GM12801 (cell line): Measurements from ENCODE around the gene CTSC.

ENCODE experiments used
- TF ChIP-seq, protein P1 (sequence below): IDR thresholded peaks from one replicate; pipeline ENCODE4 v1.5.1; 2011; ENCODE audit warnings: control low read depth; ENCODE audit not compliant: insufficient read length; ENCODE audit errors: extremely low read depth

CTSC gene

DNA sequence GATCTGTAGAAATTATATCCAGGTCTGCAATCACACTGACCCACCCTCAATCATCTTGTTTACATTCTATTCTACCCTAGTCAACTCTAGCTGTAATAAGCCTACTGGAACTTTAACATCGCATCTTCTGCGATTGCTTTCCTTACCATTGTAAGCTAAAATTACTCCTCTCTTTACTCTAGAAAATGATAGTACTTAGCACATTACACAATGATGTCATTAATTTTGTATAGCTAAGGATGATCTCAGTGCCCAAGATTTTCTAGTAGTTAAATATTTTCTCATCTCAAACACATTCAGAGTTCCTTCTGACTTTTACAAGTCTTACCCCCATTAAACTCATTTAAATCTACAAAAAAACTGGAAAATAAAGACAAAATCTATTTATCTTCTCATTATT is 39.6 kb upstream of the CTSC start:
- TF ChIP-seq, protein P1, sequence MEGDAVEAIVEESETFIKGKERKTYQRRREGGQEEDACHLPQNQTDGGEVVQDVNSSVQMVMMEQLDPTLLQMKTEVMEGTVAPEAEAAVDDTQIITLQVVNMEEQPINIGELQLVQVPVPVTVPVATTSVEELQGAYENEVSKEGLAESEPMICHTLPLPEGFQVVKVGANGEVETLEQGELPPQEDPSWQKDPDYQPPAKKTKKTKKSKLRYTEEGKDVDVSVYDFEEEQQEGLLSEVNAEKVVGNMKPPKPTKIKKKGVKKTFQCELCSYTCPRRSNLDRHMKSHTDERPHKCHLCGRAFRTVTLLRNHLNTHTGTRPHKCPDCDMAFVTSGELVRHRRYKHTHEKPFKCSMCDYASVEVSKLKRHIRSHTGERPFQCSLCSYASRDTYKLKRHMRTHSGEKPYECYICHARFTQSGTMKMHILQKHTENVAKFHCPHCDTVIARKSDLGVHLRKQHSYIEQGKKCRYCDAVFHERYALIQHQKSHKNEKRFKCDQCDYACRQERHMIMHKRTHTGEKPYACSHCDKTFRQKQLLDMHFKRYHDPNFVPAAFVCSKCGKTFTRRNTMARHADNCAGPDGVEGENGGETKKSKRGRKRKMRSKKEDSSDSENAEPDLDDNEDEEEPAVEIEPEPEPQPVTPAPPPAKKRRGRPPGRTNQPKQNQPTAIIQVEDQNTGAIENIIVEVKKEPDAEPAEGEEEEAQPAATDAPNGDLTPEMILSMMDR, result no peak

DNA sequence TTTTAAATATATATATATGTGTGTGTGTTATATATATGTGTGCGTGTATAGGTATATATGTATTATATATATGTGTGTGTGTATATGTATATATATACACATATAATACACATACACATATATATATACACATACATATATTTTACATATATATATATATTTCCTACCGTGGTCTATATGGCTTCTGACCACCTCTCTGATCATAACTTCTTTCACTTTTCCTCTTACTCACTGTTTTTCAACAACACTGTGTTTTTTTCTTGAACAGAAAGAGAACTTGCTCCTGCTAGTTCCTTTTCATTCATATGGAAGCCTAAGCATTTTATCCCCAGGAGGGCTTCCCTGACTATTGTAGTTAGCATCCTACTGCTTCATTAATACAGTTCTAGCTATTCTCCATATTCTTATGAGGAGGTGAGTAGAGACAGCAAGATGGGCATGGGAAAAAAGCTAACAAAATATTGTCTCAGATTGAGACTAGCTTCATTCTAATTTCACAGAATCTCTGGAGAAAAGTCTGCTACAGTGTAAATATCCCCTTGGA is 38.5 kb upstream of the CTSC start:
- TF ChIP-seq, protein P1, result no peak

DNA sequence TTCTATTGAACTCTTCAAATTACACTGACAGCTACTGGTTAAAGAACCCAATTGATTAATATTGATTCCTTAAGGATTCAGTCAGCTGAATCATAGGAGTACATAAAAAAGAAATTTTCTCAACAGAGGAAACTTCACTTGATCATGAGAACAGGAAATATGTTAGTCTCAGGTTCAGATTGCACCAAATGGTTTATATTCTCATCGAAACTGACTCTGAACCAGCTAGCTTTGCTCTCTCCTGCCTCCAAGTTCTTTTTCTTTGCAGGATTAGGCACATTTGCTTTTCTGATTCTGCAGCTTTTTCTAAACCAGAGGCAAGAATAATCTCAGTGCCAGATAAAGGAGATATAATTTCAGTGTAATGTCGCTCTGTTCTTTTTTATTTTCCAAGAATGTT is 33.2 kb upstream of the CTSC start:
- TF ChIP-seq, protein P1, result no peak

DNA sequence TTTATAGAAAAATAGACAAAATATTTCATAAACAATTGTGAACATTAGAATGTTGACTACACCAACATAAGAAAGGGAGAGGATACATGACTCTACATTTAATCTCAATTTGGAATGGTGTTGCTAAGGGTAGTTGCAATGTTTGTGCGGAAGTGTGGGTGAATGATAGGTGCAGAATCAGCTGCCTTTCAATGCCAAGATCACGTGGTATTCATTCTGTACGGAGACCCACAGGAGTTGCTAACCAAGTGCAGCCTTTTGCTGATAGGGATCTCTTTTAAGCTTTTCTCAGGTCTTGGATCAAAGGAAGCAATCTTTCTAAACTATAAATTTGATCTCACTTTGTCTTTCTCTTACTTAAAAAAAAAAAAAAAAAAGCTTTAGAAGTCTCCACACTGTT is 29.8 kb upstream of the CTSC start:
- TF ChIP-seq, protein P1, result no peak

DNA sequence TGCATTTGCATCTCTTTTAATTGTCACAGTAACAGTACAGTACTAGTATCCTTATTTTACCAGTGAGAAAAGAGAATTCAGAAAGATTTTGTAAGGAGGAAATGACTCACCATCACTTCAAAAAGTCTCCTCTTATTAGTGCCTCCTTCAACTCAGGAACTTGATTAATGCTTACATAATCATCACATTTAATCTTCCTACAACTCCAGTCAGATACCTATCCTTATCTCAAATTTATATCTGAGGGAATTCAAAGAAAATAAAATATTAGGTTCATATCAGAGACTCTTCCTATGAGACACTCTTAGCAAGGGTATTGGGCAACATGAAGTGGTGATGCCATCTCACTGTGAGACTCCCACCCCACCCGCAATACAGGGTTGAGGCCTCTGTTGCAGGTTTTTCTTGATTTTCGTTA is 26.1 kb upstream of the CTSC start:
- TF ChIP-seq, protein P1, result no peak

DNA sequence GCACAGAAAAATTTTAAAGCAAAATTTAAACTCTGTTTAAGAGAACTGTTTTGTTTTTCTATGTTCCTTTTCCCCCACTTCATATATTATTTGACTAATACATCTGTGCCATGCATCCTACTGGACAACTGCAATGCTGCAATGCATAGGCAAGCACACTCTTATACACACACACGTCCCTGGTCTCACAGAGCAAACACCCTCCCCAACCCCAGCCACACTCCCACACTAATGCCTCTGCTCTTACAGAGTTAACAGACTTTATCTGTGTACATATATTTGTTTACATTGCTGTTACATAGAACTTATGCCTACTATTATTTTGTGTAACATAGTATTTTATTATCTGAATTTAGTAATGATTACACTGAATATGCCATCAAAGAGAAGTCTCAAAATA is 25.5 kb upstream of the CTSC start:
- TF ChIP-seq, protein P1, result no peak

DNA sequence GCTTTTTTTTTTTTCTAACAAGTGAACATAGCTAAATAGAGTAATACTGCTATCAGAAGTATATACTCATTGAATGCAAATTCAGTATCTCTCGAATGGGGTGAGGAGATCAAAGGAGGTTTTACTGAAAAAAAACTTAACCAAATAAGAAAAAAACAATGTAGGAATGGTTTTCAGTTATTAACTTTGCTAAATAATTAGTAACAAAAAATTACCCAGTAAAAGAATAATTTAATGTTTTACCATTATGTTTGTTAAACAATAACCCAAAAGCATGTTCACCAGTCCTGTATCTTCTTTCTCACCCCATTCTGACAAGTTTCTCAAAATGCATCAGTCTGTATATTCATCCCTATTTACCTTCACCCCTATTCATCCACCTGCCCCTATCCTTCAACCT is 22.6 kb upstream of the CTSC start:
- TF ChIP-seq, protein P1, result no peak

DNA sequence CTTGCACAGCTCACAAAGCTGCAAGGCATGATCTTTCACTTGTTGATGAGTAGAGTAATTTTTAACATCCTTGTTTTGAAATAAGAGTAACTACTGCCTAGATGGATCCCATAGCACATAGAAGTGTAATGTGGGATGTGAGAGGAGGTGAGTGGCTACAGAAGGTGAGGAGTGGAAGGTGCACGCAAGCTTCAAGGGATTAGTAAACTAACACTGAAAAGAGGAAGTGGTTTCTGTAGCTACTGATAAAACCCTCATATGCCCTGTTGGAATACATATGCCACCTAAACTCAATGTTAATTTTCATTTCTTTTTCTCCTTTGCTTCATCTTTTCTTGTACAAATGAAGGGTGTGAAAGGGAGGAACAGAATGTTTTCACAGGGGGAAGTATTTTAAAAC is 22.0 kb upstream of the CTSC start:
- TF ChIP-seq, protein P1, result no peak
